ENCODE data around the gene TSTD1. TPM values are rescaled to one million over a fixed set of nuclear protein-coding genes. Genes with fewer than 3 reads are reported as not detected.

Gene TSTD1
- total RNA-seq, 1 experiment from 2014 or later = 116 TPM

- Histone ChIP-seq H3K4me3 (replicated peaks in 1 of 2; ENCODE audit: low read depth in 1 of 2, low read length in 2 of 2) (no peak overlapping the region), H4K20me1 (ENCODE audit: insufficient read depth) (no peaks in the 10 kb centered on the region), H3K27ac (ENCODE audit: low read depth, low read length) (no peak overlapping the region), H2AFZ (ENCODE audit: low read depth, low read length, poor library complexity, severe bottlenecking) (no peak overlapping the region), H3K9me2 (ENCODE audit: insufficient read depth) (no peaks in the 10 kb centered on the region), H3K27me3 (ENCODE audit: insufficient read depth, low read length) (no peaks in the 10 kb centered on the region), H3K4me1 (ENCODE audit: control insufficient read depth in 1 of 2, insufficient read depth in 2 of 2, low read length in 2 of 2) (peaks cover 34 to 68% of the 10 kb centered on the region in 2 experiments), H3K79me2 (ENCODE audit: insufficient read depth, low read length) (no peaks in the 10 kb centered on the region), H3K9me3 (ENCODE audit: control insufficient read depth in 1 of 2, insufficient read depth in 1 of 2, low read depth in 1 of 2, low read length in 2 of 2) (no peaks in the 10 kb centered on the region), H3K9ac (ENCODE audit: low read length) (no peak overlapping the region), H3K4me2 (ENCODE audit: low read length) (peak overlapping the region; percentile 73), H3K36me3 (ENCODE audit: control insufficient read depth in 1 of 2, insufficient read depth in 2 of 2, low read length in 2 of 2) (no peaks in the 10 kb centered on the region)
- POLR2A ChIA-PET = interaction anchor here (1.2 kb wide), 1 partner anchor 31 kb away, joined by 3 read pairs; no protein-coding TSS in a partner anchor
- ATAC-seq (no peak), DNase-seq (ENCODE audit: low read depth, low spot score) (no peak)
- CTCF ChIA-PET = no interaction called here
- TF ChIP-seq ZFX (IDR thresholded peaks at IDR 0.05) (0 out of 2 replicates have a peak, but pooled peaks have one; percentile 13), ELF1 (IDR thresholded peaks at IDR 0.05; ENCODE audit: borderline replicate concordance, low read depth) (no peak)
- RAD21 ChIA-PET (ENCODE audit: low non-redundant PET in 1 of 2, low total read pairs in 2 of 2, uncharacterized antibody in 2 of 2, unreplicated experiment in 2 of 2) = no interaction called here
- intact Hi-C loops (cut with micrococcal nuclease) = no loop called here
- no TSS peak for BruUV-seq (replicated peaks)
Observed at GRCh38 chr1:161080441-161081405, 42.0 kb upstream of the TSTD1 start.

DNA sequence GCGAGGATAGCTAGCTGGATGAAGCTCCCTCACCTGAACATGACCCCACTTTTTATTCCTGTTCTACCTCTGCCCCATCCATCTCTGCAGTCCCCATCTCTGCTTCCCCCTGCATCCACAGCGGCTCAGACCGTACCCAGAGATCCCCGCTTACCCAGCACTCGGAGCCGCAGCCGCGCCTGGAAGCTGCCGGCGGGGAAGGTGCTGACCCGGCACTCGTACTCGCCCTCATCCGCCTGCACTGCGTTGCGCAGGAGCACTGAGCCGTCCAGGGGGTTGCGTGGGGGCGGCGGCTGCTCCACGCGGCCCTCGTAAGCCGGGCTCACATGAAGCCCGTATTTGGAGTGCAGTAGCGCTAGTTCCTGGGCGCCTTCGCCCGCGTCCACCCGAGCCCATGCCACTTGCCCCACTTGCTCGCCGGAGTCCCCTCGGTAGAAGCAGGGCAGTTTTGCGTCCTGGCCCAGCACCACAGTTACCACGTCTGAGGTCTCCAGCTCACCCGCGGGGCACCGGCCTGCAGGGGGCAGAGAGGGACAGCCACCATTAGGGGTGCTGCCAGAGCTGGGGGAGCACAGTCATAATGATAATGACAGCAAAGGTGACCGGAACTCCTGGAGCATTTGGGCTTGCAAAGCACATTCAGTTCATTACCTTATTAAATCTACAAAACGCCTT is 40.8 kb upstream of the TSTD1 start:
- Histone ChIP-seq H3K79me2 (ENCODE audit: insufficient read depth, low read length) (no peaks in the 10 kb centered on the region), H3K9me2 (ENCODE audit: insufficient read depth) (no peaks in the 10 kb centered on the region), H4K20me1 (ENCODE audit: insufficient read depth) (no peaks in the 10 kb centered on the region), H3K36me3 (ENCODE audit: control insufficient read depth in 1 of 2, insufficient read depth in 2 of 2, low read length in 2 of 2) (no peaks in the 10 kb centered on the region), H3K4me1 (ENCODE audit: control insufficient read depth in 1 of 2, insufficient read depth in 2 of 2, low read length in 2 of 2) (peaks cover 25 to 62% of the 10 kb centered on the region in 2 experiments), H3K9me3 (ENCODE audit: control insufficient read depth in 1 of 2, insufficient read depth in 1 of 2, low read depth in 1 of 2, low read length in 2 of 2) (no peaks in the 10 kb centered on the region), H3K9ac (ENCODE audit: low read length) (no peak overlapping the region), H3K4me2 (ENCODE audit: low read length) (no peak overlapping the region), H3K4me3 (replicated peaks in 1 of 2; ENCODE audit: low read depth in 1 of 2, low read length in 2 of 2) (no peak overlapping the region), H3K27ac (ENCODE audit: low read depth, low read length) (no peak overlapping the region), H3K27me3 (ENCODE audit: insufficient read depth, low read length) (no peaks in the 10 kb centered on the region), H2AFZ (ENCODE audit: low read depth, low read length, poor library complexity, severe bottlenecking) (no peak overlapping the region)
- no TSS peak for BruUV-seq (replicated peaks)
- CTCF ChIA-PET = no interaction called here
- TF ChIP-seq ELF1 (IDR thresholded peaks at IDR 0.05; ENCODE audit: borderline replicate concordance, low read depth) = no peak
- TF ChIP-seq CTCF (IDR thresholded peaks at IDR 0.05 in 2 of 3, conservative IDR thresholded peaks at IDR 0.05 in 1 of 3; ENCODE audit: borderline replicate concordance in 1 of 3, insufficient read depth in 1 of 3, low read depth in 2 of 3, low read length in 2 of 3) = 0 out of 6 replicates have a peak, but pooled peaks of 1 of the 3 experiments have one; percentile 17
- ATAC-seq = no peak
- intact Hi-C loops (cut with micrococcal nuclease) = no loop called here
- no peak for DNase-seq (ENCODE audit: low read depth, low spot score)
- POLR2A ChIA-PET = no interaction called here
- RAD21 ChIA-PET (ENCODE audit: low non-redundant PET in 1 of 2, low total read pairs in 2 of 2, uncharacterized antibody in 2 of 2, unreplicated experiment in 2 of 2) = no interaction called here
